GM12891 (cell line): Measurements from ENCODE around the gene ANXA6. TPM values are rescaled to one million over a fixed set of nuclear protein-coding genes. Genes with fewer than 3 reads are reported as not detected.
"Not testable (repeated sequence)": the region's sequence is repeated elsewhere in the genome, so short reads cannot be mapped to it uniquely, and the experiment has no call there.

ENCODE experiments used
- DNase-seq: peaks from one replicate; pipeline ENCODE4 v3.0.0; 2011; ENCODE audit warnings: low spot score; ENCODE audit not compliant: insufficient read length
- FAIRE-seq: peaks from 2 replicates; lab custom pipeline; 2011; peaks lifted over from hg19 to GRCh38; lab: Jason Lieb, UNC
- PAX5 ChIP-seq: IDR thresholded peaks from 2 replicates; pipeline ENCODE4 v1.6.1; 2011; ENCODE audit warnings: low read length, moderate library complexity, mild to moderate bottlenecking; ENCODE audit not compliant: insufficient read depth, severe bottlenecking
- POLR2A ChIP-seq: IDR thresholded peaks from 2 replicates; pipeline ENCODE4 v1.6.1; 2011; ENCODE audit warnings: low read depth, low read length, control low read depth
- POLR2AphosphoS5 ChIP-seq: IDR thresholded peaks from 2 replicates; pipeline ENCODE4 v1.6.1; 2011; ENCODE audit warnings: low read depth, low read length, control low read depth
- POU2F2 ChIP-seq: IDR thresholded peaks from 2 replicates; pipeline ENCODE4 v1.6.1; 2011; ENCODE audit warnings: low read depth, mild to moderate bottlenecking, control low read depth, low read length, moderate library complexity
- SPI1 ChIP-seq: IDR thresholded peaks from 2 replicates; pipeline ENCODE4 v1.6.1; 2011; ENCODE audit warnings: low read depth, low read length, control low read depth
- TAF1 ChIP-seq: IDR thresholded peaks from 2 replicates; pipeline ENCODE4 v1.6.1; 2011; ENCODE audit warnings: low read depth, low read length, control low read depth
- polyA plus RNA-seq: library from polyadenylated mRNA; unstranded; fragments of >200 nt; gene quantifications from one replicate; pipeline ENCODE4 v1.2.1, GENCODE V29; 2012; ENCODE audit warnings: low read depth, missing spikeins, inconsistent platforms; ENCODE audit not compliant: missing spikeins

The ANXA6 gene
- polyA plus RNA-seq = 409 TPM

DNA sequence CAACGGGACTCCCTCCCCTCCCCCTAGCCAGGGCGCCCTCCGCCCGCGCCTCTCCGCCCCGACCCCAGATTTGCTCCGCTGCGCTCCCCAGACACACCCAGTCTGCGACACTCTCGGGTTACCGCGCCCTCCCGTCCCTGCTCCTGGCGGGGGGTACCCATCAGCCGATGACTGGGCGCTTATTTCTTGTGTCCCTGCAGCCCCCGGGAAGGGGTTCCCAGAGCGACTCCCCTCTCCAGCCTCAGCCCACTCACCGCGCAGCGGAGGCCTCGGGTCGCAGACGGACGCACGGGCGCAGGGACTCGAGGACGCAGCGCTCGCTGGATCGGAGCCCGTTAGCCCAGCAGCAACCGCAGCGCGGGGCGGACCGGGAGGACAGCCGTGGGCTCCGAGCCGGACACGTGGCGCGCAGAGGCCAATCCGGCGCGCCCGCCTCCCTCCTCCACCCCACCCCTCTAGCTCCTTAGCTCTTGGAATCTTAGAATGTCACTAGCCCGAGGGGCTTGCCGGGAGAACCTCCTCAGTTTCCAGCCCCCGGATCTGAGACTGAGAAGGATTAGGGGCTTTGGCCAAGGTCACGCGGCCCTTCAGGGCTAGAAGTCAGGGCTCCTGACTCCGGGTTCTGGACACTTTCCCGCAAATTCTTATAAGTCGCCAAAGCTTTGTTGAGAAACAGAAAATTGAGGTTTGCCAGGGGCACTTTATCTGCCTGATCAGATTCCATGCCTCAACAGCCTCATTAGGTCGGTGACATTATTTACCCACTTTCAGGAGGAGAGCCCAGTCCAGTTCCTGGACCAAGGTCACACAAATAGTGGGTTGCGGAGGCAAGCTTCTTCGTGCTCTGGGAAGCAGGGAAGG lies at the start of gene ANXA6:
Gene ANXA6, minus strand, starts transcription at position 354 of the 861 bp plus-strand sequence. CDS start 9,878 bp downstream, outside the sequence.
- peak; percentile 52 for DNase-seq
- FAIRE-seq = peak; percentile 90
- TF ChIP-seq POLR2AphosphoS5 (no peak), POU2F2 (no peak), POLR2A (peak; percentile 62; the same call in 1 of the 2 replicates), PAX5 (no peak), SPI1 (no peak), TAF1 (peak; percentile 18; the same call in 1 of the 2 replicates)

DNA sequence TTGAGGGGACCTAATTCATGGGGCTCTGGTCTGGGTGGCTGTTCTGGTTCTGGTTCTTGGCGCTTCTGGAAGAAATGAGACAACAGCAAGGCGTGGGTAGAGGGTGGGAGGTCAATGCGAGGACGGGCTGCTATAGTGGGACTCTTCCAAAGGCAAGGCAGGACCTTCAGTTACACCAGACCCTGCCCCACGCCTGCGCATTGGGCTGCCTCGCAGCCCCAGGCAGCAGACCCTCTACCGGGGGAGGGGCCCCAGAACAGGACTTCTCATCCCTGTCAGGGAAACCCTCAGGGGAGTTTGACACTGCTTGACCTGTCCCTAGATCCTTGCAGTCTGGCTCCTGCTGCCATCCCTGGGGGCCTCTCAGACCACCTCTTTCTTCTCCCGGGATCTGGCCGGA lies 47.8 kb upstream of the ANXA6 start:
- no peak for DNase-seq
- TF ChIP-seq POLR2AphosphoS5 = no peak
- no peak for TF ChIP-seq POLR2A
- TF ChIP-seq TAF1 = no peak
- TF ChIP-seq SPI1 = no peak
- no peak for TF ChIP-seq PAX5
- no peak for TF ChIP-seq POU2F2
- no peak for FAIRE-seq

DNA sequence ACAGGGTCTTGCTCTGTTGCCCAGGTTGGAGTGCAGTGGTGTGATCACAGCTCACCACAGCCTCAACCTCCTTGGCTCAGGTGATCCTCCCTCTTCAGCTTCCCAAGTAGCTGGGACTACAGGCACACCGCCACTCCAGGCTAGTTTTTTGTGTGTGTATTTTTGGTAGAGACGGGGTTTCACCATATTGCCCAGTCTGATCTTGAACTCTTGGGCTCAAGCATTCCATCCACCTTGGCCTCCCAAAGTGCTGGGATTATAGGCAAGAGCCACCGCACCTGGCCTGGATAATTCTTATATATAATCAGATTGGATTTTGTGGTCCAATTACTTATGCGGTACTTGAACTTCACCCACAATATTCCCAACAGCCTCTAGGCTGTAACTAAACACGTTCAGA lies 46.5 kb upstream of the ANXA6 start:
- TF ChIP-seq POLR2AphosphoS5 (no peak), TAF1 (no peak), SPI1 (no peak), POU2F2 (no peak), PAX5 (no peak), POLR2A (no peak)
- DNase-seq (no peak), FAIRE-seq (no peak)

DNA sequence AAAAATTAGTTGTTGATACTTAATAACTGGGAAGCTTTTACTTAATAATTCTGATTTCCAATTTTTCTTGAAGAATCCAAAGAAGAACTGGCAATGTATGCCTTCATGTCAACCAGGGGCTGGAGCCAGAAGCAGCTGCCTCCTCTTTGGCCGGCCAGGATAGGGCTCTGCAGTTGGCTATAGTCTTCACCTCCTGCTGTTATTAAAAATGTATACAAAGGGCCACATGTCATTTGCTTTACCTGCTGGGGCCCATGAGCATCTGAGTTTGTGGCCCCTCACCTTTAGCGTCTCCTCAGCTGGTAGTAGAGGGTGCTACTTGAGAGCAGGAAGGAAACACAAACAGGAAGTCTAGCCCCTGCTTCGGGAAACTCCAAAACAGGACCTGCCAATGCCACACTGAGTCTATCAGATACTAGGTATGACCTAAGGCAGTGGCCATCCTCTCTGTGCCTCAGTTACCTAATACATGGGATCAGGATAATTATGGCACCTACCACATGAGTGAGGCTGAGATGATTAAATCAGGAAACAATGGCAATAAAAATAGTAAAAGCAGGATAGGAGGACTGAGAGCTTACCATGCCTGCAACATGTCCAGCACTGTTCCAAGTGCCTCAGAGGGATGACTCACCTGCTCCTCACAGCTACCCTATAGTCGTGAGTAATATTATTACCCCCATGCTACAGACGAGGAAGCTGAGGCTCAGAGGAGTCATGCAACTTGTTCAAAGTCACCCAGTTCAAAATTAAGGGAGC lies 45.0 kb upstream of the ANXA6 start:
- TF ChIP-seq POLR2A (no peak), POLR2AphosphoS5 (no peak), SPI1 (no peak), TAF1 (no peak), POU2F2 (no peak), PAX5 (no peak)
- DNase-seq (no peak), FAIRE-seq (peak; percentile 51)

DNA sequence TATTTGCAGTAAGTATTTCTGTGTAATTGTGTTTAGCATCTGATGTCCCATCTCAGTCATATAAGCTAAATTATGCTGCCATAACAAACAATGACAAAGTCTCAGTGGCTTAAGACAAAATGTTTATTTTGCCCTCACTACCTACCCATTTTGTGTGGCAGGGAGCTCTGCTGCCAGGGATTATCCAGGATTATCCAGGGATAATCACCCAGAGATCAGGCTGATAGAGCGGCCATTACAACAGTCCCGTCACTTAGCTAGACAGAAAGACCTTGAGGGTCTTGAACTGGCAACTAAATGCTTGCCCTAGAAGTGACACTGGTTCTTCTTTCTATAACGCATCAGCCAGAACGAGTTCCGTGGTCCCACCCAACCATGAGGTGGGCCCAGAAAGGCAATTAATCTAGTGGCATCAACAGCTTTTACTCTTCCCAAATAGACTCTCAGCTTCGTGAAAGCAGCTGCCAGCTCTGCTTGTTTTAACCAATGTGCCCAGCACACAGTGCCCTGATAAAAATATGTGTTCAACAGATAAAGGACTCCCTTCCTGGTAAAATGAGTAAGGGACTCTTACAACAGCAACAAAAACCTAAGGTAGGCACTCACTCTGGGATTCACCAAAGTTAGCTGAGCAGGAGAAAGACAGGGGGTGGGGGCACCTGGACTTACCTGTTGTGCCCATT lies 43.5 kb upstream of the ANXA6 start:
- TF ChIP-seq POLR2AphosphoS5 (no peak), POU2F2 (no peak), PAX5 (no peak), POLR2A (no peak), SPI1 (no peak), TAF1 (no peak)
- DNase-seq (no peak), FAIRE-seq (no peak)

DNA sequence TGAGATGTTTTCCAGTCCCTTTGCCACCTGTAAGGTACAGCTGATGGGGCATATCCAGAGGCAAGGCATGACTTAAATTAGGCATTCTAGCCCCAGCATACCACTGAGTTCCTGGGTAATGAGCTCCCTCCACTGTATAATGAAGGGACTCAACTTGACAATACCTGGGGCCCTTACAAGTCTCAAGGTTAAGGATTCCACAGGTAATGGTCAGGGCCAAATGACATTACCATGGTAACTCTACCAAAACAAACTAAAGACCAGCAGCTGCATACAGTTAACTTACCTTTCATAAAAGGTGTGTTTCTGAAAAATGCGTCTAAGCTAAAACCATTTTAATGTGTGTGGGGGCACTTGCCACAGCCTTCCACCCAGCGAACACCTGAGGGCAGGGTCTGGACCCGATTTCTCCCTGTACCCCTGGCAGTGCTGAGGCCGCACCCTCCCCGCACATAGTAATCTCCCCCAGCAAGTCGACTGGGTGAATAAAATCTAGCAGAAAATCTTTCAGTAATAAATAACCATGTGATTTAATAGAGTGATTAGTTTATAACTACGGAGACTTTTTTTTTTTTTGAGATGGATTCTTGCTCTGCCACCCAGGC lies 42.1 kb upstream of the ANXA6 start:
- FAIRE-seq (no peak), DNase-seq (no peak)
- TF ChIP-seq PAX5 = no peak
- no peak for TF ChIP-seq SPI1
- TF ChIP-seq POLR2AphosphoS5 = no peak
- no peak for TF ChIP-seq POLR2A
- no peak for TF ChIP-seq TAF1
- TF ChIP-seq POU2F2 = no peak

DNA sequence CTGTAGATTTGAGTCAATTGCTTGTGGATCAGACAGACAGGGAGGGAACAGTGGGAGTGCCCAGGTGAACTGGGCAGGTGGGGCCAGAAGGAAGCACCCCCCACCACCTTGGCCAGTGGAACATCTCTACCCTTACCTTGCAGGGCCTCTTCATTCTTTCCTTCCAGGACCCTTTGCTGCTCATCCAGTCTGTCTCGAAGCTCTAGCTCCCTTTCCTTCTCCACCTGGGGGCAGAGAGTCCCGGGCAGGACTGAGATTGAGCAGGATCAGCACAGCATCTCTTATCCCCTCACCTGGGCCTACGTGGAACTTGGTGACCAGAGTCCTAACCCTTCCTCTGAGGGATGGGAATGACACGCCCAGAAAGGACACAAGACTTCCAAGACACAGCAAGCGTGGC lies 41.3 kb upstream of the ANXA6 start:
- no peak for FAIRE-seq
- TF ChIP-seq POU2F2 (no peak), PAX5 (no peak), TAF1 (no peak), POLR2A (no peak), SPI1 (no peak), POLR2AphosphoS5 (no peak)
- no peak for DNase-seq

DNA sequence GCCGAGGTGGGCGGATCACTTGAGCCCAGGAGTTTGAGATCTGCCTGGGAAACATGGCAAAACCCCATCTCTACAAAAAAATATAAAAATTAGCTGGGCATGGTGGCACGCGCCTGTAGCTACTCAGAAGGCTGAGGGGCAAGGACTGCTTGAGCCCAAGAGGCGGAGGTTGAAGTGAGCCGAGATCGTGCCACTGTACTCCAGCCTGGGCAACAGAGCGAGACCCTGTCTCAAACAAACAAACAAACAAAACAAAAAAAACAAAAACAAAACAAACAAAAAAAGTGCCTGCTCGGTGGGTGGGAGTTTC lies 39.7 kb upstream of the ANXA6 start:
- DNase-seq, FAIRE-seq: not testable (repeated sequence)
